Transverse colon (tissue), 3 donors: Measurements from ENCODE around the gene THUMPD2.

Experiments
- EP300 ChIP-seq: sonication (generic); formaldehyde crosslinking; IDR thresholded peaks from one replicate; pipeline ENCODE4 v1.6.1; 2017; ENCODE audit warnings: antibody characterized with exemption, low read depth
- POLR2A ChIP-seq: fragments of 450-650 bp; IDR thresholded peaks from one replicate; pipeline ENCODE4 v1.6.1; 2016; ENCODE audit warnings: antibody characterized with exemption, mild to moderate bottlenecking, moderate library complexity
- TF ChIP-seq, protein P1 (sequence below), 5 experiments: fragments of 200-600 bp in 3 of 5; fragments of 450-650 bp in 2 of 5; sonication (generic) in 3 of 5; IDR thresholded peaks; 1 replicate in 2 of 5; 2 replicates in 3 of 5; pipeline ENCODE4 v1.5.1; 2016 to 2017; ENCODE audit warnings: antibody characterized with exemption in 5 of 5, inconsistent platforms in 3 of 5, mild to moderate bottlenecking in 2 of 5, moderate library complexity in 1 of 5

DNA sequence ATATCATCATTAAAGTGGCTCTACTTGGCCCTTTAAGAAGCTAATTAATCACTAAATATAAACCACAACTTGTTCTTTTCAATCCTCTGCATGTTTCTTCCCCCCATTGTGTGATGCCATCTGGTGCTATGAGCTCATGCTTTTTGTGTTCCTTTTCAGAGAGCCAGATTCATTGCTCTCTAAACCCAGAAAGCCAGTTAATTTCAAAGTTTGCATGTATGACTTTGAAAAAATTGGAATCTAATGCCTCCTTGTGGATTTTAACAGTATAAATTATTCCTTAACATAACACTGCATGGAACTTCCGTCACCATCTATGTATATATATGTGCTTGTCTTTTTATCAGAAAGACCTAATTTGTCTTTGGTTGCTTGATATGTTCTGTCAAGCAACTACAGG is 82.2 kb downstream of the THUMPD2 start:
- TF ChIP-seq, protein P1, sequence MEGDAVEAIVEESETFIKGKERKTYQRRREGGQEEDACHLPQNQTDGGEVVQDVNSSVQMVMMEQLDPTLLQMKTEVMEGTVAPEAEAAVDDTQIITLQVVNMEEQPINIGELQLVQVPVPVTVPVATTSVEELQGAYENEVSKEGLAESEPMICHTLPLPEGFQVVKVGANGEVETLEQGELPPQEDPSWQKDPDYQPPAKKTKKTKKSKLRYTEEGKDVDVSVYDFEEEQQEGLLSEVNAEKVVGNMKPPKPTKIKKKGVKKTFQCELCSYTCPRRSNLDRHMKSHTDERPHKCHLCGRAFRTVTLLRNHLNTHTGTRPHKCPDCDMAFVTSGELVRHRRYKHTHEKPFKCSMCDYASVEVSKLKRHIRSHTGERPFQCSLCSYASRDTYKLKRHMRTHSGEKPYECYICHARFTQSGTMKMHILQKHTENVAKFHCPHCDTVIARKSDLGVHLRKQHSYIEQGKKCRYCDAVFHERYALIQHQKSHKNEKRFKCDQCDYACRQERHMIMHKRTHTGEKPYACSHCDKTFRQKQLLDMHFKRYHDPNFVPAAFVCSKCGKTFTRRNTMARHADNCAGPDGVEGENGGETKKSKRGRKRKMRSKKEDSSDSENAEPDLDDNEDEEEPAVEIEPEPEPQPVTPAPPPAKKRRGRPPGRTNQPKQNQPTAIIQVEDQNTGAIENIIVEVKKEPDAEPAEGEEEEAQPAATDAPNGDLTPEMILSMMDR (IDR thresholded peaks at IDR 0.05) = peak in 3 of 5 experiments; percentile 17 to 45 (median 19)
- TF ChIP-seq EP300 (no peak), POLR2A (no peak)
